GM12878 (cell line): ENCODE data around the gene ADAM11. TPM values are rescaled to one million over a fixed set of nuclear protein-coding genes. Genes with fewer than 3 reads are reported as not detected.

Experiments
- ATAC-seq: fragments of 200-7000 bp; cut with Tn5 transposase; 3 replicates; pipeline ENCODE4 v1.9.1; 2020; ENCODE audit warnings: mild to moderate bottlenecking, moderate library complexity
- BruUV-seq: library from RNA; stranded (reverse); fragments of 400-500 nt; replicated peaks from 2 replicates; lab custom pipeline; 2021; lab: Mats Ljungman, UMichigan
- CTCF ChIA-PET: fragments of 300-600 bp; sonication (Branson Sonifier 250); formaldehyde crosslinking; extraction: SDS; loops from one replicate; lab custom pipeline; 2021; ENCODE audit warnings: inconsistent platforms; lab: Yijun Ruan, JAX
- POLR2A ChIA-PET: fragments of 350-600 bp; formaldehyde crosslinking; extraction: SDS; loops from one replicate; lab custom pipeline; 2021; ENCODE audit warnings: inconsistent platforms; lab: Charles Lee
- RAD21 ChIA-PET: fragments of 300-600 bp; sonication (Branson Sonifier 250); formaldehyde crosslinking; loops from one replicate; lab custom pipeline; 2023; ENCODE audit warnings: antibody characterized with exemption; ENCODE audit not compliant: unreplicated experiment; lab: Charles Lee
- SMC1A ChIA-PET: fragments of 300-600 bp; sonication (Branson Sonifier 250); formaldehyde crosslinking; loops from one replicate; lab custom pipeline; 2023; ENCODE audit not compliant: unreplicated experiment, uncharacterized antibody; lab: Charles Lee
- DNase-seq: peaks from one replicate; pipeline ENCODE4 v3.0.0-alpha.2; 2011; ENCODE audit warnings: low read depth, low spot score
- FAIRE-seq: peaks from 3 replicates; lab custom pipeline; 2011; peaks lifted over from hg19 to GRCh38; lab: Jason Lieb, UNC
- H2AFZ ChIP-seq: 2 replicates; pipeline ENCODE4 v1.6.0; 2011; ENCODE audit warnings: low read depth, low read length, control low read depth; ENCODE audit not compliant: control insufficient read depth
- H3K27ac ChIP-seq: 2 replicates; pipeline ENCODE4 v1.5.1; 2011; ENCODE audit warnings: control low read depth; ENCODE audit not compliant: control insufficient read depth, insufficient read depth
- H3K27me3 ChIP-seq, 2 experiments: replicated peaks in 1 of 2; 2 replicates each; pipeline versions ENCODE4 v1.6.0 to v1.6.1; 2011; ENCODE audit warnings: low read length in 1 of 2; ENCODE audit not compliant: control insufficient read depth in 2 of 2, insufficient read depth in 2 of 2
- H3K36me3 ChIP-seq, 2 experiments: 2 replicates each; pipeline ENCODE4 v1.5.1; 2011; ENCODE audit warnings: low read length in 1 of 2; ENCODE audit not compliant: control insufficient read depth in 2 of 2, insufficient read depth in 2 of 2
- H3K4me1 ChIP-seq: 2 replicates; pipeline ENCODE4 v1.6.1; 2011; ENCODE audit warnings: mild to moderate bottlenecking, low read length, moderate library complexity, mixed read lengths; ENCODE audit not compliant: control insufficient read depth, insufficient read depth
- H3K4me2 ChIP-seq: 2 replicates; pipeline ENCODE4 v1.6.0; 2011; ENCODE audit warnings: control low read depth; ENCODE audit not compliant: control insufficient read depth, insufficient read depth
- H3K4me3 ChIP-seq: fragments of 200-600 bp; sonication (generic); 2 replicates; pipeline ENCODE4 v1.5.1; 2016
- H3K79me2 ChIP-seq: 2 replicates; pipeline ENCODE4 v1.6.0; 2011; ENCODE audit warnings: low read length; ENCODE audit not compliant: control insufficient read depth, insufficient read depth
- H3K9ac ChIP-seq: 2 replicates; pipeline ENCODE4 v1.8.0; 2011; ENCODE audit warnings: low read length, control low read depth, mixed read lengths; ENCODE audit not compliant: control insufficient read depth, insufficient read depth
- H3K9me3 ChIP-seq: replicated peaks from 3 replicates; pipeline ENCODE4 v1.5.1; 2011; ENCODE audit warnings: mild to moderate bottlenecking, low read length; ENCODE audit not compliant: control insufficient read depth, insufficient read depth
- H4K20me1 ChIP-seq: 2 replicates; pipeline ENCODE4 v1.6.0; 2011; ENCODE audit not compliant: control insufficient read depth, insufficient read depth
- BACH1 ChIP-seq: fragments of 450-650 bp; IDR thresholded peaks from 2 replicates; pipeline ENCODE4 v1.6.1; 2017; ENCODE audit warnings: mild to moderate bottlenecking, borderline replicate concordance
- CEBPB ChIP-seq, 2 experiments: fragments of 150-350 bp in 1 of 2; IDR thresholded peaks; 2 replicates each; pipeline ENCODE4 v1.6.1; 2012 to 2014; ENCODE audit warnings: low read depth in 2 of 2, low read length in 2 of 2, borderline replicate concordance in 1 of 2, inconsistent platforms in 1 of 2
- CTCF ChIP-seq, 3 experiments: IDR thresholded peaks in 2 of 3; conservative IDR thresholded peaks in 1 of 3; 2 replicates each; pipeline ENCODE4 v1.5.1; 2011; ENCODE audit warnings: low read depth in 3 of 3, low read length in 3 of 3, mild to moderate bottlenecking in 3 of 3, control low read depth in 2 of 3, moderate library complexity in 2 of 3, inconsistent platforms in 1 of 3, mixed read lengths in 1 of 3; ENCODE audit not compliant: control insufficient read depth in 2 of 3, insufficient read depth in 1 of 3; ENCODE audit errors: extremely low read depth in 1 of 3
- HCFC1 ChIP-seq: fragments of 150-350 bp; IDR thresholded peaks from 2 replicates; pipeline ENCODE4 v1.6.1; 2014; ENCODE audit warnings: low read length
- HDAC2 ChIP-seq: fragments of 200-600 bp; sonication (generic); IDR thresholded peaks from 2 replicates; pipeline ENCODE4 v1.6.1; 2017
- HDAC6 ChIP-seq: fragments of 200-600 bp; sonication (generic); IDR thresholded peaks from one replicate; pipeline ENCODE4 v1.8.0; 2017; ENCODE audit warnings: antibody characterized with exemption; ENCODE audit not compliant: unreplicated experiment
- IRF4 ChIP-seq: IDR thresholded peaks from 2 replicates; pipeline ENCODE4 v1.6.1; 2011; ENCODE audit warnings: low read depth, low read length
- MLLT1 ChIP-seq: fragments of 450-650 bp; IDR thresholded peaks from 2 replicates; pipeline ENCODE4 v1.6.1; 2016; ENCODE audit warnings: mild to moderate bottlenecking
- NFYB ChIP-seq: IDR thresholded peaks from 2 replicates; pipeline ENCODE4 v1.6.1; 2011; ENCODE audit warnings: low read depth, mild to moderate bottlenecking, low read length, improper control_type of control experiment, moderate library complexity; ENCODE audit not compliant: insufficient read depth
- PKNOX1 ChIP-seq: fragments of 450-650 bp; IDR thresholded peaks from 2 replicates; pipeline ENCODE4 v1.6.1; 2016; ENCODE audit warnings: mild to moderate bottlenecking
- RELB ChIP-seq: fragments of 450-650 bp; IDR thresholded peaks from 2 replicates; pipeline ENCODE4 v1.6.1; 2017; ENCODE audit warnings: low read depth, mild to moderate bottlenecking, moderate library complexity
- SREBF2 ChIP-seq: IDR thresholded peaks from 2 replicates; pipeline ENCODE4 v1.6.1; 2012; ENCODE audit warnings: mild to moderate bottlenecking, low read length
- USF1 ChIP-seq: IDR thresholded peaks from 2 replicates; pipeline ENCODE4 v1.6.1; 2011; ENCODE audit warnings: borderline replicate concordance, low read depth, mild to moderate bottlenecking, moderate library complexity, mixed read lengths, low read length; ENCODE audit not compliant: insufficient read depth; ENCODE audit errors: extremely low read length
- ZBTB11 ChIP-seq: fragments of 450-650 bp; formaldehyde crosslinking; IDR thresholded peaks from 2 replicates; pipeline ENCODE4 v1.5.0; 2022; ENCODE audit warnings: mild to moderate bottlenecking, missing genetic modification characterization
- WGBS: methylation state at CpG from one replicate; pipeline ENCODE4 v1.1.6; 2016; ENCODE audit warnings: low lambda C conversion rate; ENCODE audit not compliant: insufficient replicate concordance, insufficient coverage; ENCODE audit errors: missing lambda C conversion rate; 5-methylcytosine and 5-hydroxymethylcytosine counted together
- in situ Hi-C: fragments of 300-500 bp; cut with MboI; formaldehyde crosslinking; loops from 9 replicates; pipeline ENCODE4 v1.14.3; 2018; ENCODE audit warnings: mixed read lengths
- intact Hi-C: fragments of 100-400 bp; cut with micrococcal nuclease; formaldehyde crosslinking; loops from one replicate; pipeline ENCODE4 v1.14.2; 2022; ENCODE audit not compliant: unreplicated experiment
- polyA plus RNA-seq, 11 experiments: library from polyadenylated mRNA; depleted of rRNA in 4 of 11; unstranded in 6 of 11; stranded (reverse) in 5 of 11; fragments of >200 nt; fragmentation: Nextera tagmentation in 4 of 11; fragmentation: Illumina TruSeq in 1 of 11; extraction: Ambion mirVana in 4 of 11; extraction: Trizol in 1 of 11; gene quantifications; 1 replicate in 1 of 11; 2 replicates in 10 of 11; pipeline versions ENCODE4 v1.2.1 to v1.2.3, GENCODE V29; 2011 to 2016; ENCODE audit warnings: inconsistent platforms in 2 of 11, missing spikeins in 2 of 11, low read depth in 1 of 11
- total RNA-seq, 4 experiments: library from RNA; depleted of rRNA in 3 of 4; stranded (reverse); fragments of >200 nt in 3 of 4; fragmentation: Illumina TruSeq in 1 of 4; extraction: Trizol in 1 of 4; gene quantifications; 2 replicates each; pipeline versions ENCODE4 v1.2.1 to v1.2.3, GENCODE V29; 2013 to 2021

ADAM11 gene
- total and polyA plus RNA-seq, 10 of the 15 experiments (the other 5 are each of a cell fraction or from before 2014, with no cell fraction given): 0.03 to 0.37 (median 0.06) TPM; not detected in 3

GRCh38 chr17:44751806-44752205 lies 7.0 kb upstream of the ADAM11 start:
- no peak overlapping the region for H3K4me3 ChIP-seq
- ChIA-PET RAD21 (no interaction called here), SMC1A (no interaction called here), CTCF (no interaction called here), POLR2A (no interaction called here)
- ATAC-seq: no peak
- no peaks in the 10 kb centered on the region for H3K4me1 ChIP-seq
- in situ Hi-C loops: no loop called here
- intact Hi-C loops: no loop called here
- H3K9me3 ChIP-seq: no peaks in the 10 kb centered on the region
- DNase-seq: no peak
- WGBS: 97% methylated on average over 10 of the region's 10 CpGs
- H3K79me2 ChIP-seq: no peaks in the 10 kb centered on the region
- H3K9ac ChIP-seq: no peak overlapping the region
- H2AFZ ChIP-seq: no peak overlapping the region
- no TSS peak for BruUV-seq
- H4K20me1 ChIP-seq: no peaks in the 10 kb centered on the region
- FAIRE-seq: no peak
- H3K27ac ChIP-seq: no peak overlapping the region
- H3K36me3 ChIP-seq: peaks cover 4 to 14% of the 10 kb centered on the region in 2 experiments
- no peaks in the 10 kb centered on the region for H3K27me3 ChIP-seq
- no peak overlapping the region for H3K4me2 ChIP-seq
- no peak for TF ChIP-seq SREBF2
- TF ChIP-seq HDAC6: no peak
- no peak for TF ChIP-seq USF1
- no peak for TF ChIP-seq MLLT1
- no peak for TF ChIP-seq CTCF (IDR thresholded peaks at IDR 0.05 in 2 of 3, conservative IDR thresholded peaks at IDR 0.05 in 1 of 3; ENCODE audit: control insufficient read depth in 2 of 3, extremely low read depth in 1 of 3, insufficient read depth in 1 of 3, low read depth in 3 of 3, low read length in 3 of 3)
- no peak for TF ChIP-seq RELB
- TF ChIP-seq CEBPB (IDR thresholded peaks at IDR 0.05; ENCODE audit: borderline replicate concordance in 1 of 2, low read depth in 2 of 2, low read length in 2 of 2): no peak
- no peak for TF ChIP-seq HDAC2
- no peak for TF ChIP-seq PKNOX1
- TF ChIP-seq HCFC1: no peak
- no peak for TF ChIP-seq IRF4
- no peak for TF ChIP-seq ZBTB11 (CRISPR knock-in tag)
- TF ChIP-seq BACH1: no peak
- TF ChIP-seq NFYB: no peak
